SU-DHL-6 (cell line): ENCODE measurements around the gene STYXL1.

Experiments
- CTCF ChIP-seq: fragments of 200-600 bp; sonication (generic); IDR thresholded peaks from one replicate; pipeline ENCODE4 v1.5.1; 2017; ENCODE audit warnings: antibody characterized with exemption, mild to moderate bottlenecking, low read length, moderate library complexity; ENCODE audit not compliant: insufficient read depth, poor library complexity, severe bottlenecking
- EZH2phosphoT487 ChIP-seq: fragments of 200-600 bp; sonication (generic), shearing (Covaris generic); conservative IDR thresholded peaks from 2 replicates; pipeline ENCODE4 v1.6.1; 2018; ENCODE audit warnings: mild to moderate bottlenecking, antibody characterized with exemption, low read length, moderate library complexity, mixed read lengths

DNA sequence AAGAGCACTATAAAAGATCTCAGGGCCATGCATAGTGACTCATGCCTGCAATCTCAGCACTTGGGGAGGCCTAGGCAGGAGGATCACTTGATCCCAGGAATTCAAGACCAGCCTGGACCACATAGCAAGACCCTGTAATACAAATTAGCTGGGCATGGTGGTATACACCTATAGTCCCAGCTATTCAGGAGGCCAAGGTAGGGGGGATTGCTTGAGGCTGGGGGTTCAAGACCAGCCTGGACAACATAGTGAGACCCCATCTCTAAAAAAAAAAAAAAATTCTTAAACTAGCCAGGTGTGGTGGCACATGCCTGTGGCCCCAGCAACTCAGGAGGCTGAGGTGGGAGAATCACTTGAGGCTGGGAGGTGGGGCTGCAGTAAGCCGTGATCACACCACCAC, 15.8 kb downstream of the STYXL1 start:
- TF ChIP-seq CTCF (no peak), EZH2phosphoT487 (no peak)
